SK-N-MC (cell line): ENCODE data around the gene ESPNL.

ENCODE experiments used
- EZH2 ChIP-seq: fragments of 200-600 bp; sonication (generic); IDR thresholded peaks from one replicate; pipeline ENCODE4 v1.6.1; 2017; ENCODE audit warnings: antibody characterized with exemption
- FOXP2 ChIP-seq: optimal IDR thresholded peaks from 2 replicates; pipeline ENCODE3; 2011; ENCODE audit warnings: mild to moderate bottlenecking, moderate library complexity; ENCODE audit not compliant: insufficient read depth; ENCODE audit errors: extremely low read length, control extremely low read depth
- POLR2AphosphoS5 ChIP-seq: IDR thresholded peaks from 2 replicates; pipeline ENCODE4 v1.6.1; 2012; ENCODE audit warnings: mild to moderate bottlenecking, low read depth, low read length, borderline replicate concordance

DNA sequence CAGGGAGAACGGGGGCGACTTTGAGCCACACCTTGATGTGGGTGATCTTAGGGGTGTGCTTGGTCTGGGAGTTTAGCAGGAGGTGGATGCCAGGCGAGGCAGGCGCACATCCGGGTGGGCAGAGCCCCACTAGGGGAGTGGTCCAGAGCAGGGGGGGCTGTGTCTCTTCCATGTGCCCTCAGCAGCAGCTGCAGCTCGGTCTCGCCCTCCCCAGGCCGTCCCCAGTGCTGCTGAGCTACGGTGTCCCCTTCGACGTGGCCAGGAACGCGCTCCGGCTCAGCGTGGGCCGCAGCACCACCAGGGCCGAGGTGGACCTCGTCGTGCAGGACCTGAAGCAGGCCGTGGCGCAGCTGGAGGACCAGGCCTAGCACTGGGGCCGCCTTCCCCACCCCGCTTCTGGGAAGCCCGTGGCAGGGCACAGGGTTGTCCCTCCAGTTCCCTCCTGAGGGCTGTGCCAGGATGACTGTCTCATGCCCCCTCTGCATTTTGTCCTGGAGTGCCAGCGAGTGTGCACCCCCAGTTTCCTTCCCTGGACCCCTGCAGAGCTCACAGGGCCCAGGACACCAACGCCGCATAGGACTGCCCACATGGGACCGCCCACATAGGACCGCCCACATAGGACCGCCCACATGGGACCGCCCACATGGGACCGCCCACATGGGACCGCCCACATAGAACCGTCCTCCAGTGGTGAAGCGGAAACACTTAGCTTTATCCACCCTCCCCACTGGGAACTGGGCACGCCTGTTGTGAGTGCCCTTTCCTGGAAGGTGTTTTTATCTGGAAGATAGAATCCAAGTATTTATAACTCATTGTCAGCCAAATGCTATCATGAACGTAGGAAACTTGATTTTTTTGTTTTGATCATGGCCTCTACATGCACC lies 1.9 kb upstream of the ESPNL start:
- TF ChIP-seq EZH2 (no peak), POLR2AphosphoS5 (peak; percentile 35; the same call in 1 of the 2 replicates), FOXP2 (peak; percentile 61)
